ENCODE measurements around the gene CCDC170.

Gene CCDC170

GRCh38 chr6:151477726-151478125 is 16.1 kb upstream of the CCDC170 start:
- Histone ChIP-seq H3K4me3 (ENCODE audit: low read depth, low read length, poor library complexity, severe bottlenecking) (no peak overlapping the region), H3K9me3 (ENCODE audit: low read length) (no peaks in the 10 kb centered on the region), H3K36me3 (ENCODE audit: insufficient read depth, low read length) (no peaks in the 10 kb centered on the region), H3K9me2 (ENCODE audit: low read depth, low read length) (no peaks in the 10 kb centered on the region), H3K4me2 (ENCODE audit: low read length) (no peak overlapping the region), H3K4me1 (ENCODE audit: insufficient read depth, low read length, severe bottlenecking) (peaks cover 29% of the 10 kb centered on the region), H4K20me1 (ENCODE audit: insufficient read depth, low read length) (no peaks in the 10 kb centered on the region), H3K27me3 (ENCODE audit: insufficient read depth, low read length) (no peaks in the 10 kb centered on the region), H2AFZ (ENCODE audit: low read length) (no peak overlapping the region), H3F3A (ENCODE audit: insufficient read depth, low read length) (no peaks in the 10 kb centered on the region), H3K79me2 (ENCODE audit: insufficient read depth, low read length) (no peaks in the 10 kb centered on the region), H3K27ac (ENCODE audit: low read depth, low read length, poor library complexity, severe bottlenecking) (no peak overlapping the region), H3K9ac (ENCODE audit: low read length) (no peak overlapping the region)
- no peak for TF ChIP-seq CTCF (IDR thresholded peaks at IDR 0.05; ENCODE audit: low read length)
- no peak for TF ChIP-seq EZH2 (IDR thresholded peaks at IDR 0.05; ENCODE audit: borderline replicate concordance, low read length)

- H3F3A ChIP-seq (ENCODE audit: insufficient read depth, low read length) = no peaks in the 10 kb centered on the region
- no peaks in the 10 kb centered on the region for H4K20me1 ChIP-seq (ENCODE audit: insufficient read depth, low read length)
- no peak for TF ChIP-seq CTCF (IDR thresholded peaks at IDR 0.05; ENCODE audit: low read length)
- no peak for TF ChIP-seq EZH2 (IDR thresholded peaks at IDR 0.05; ENCODE audit: borderline replicate concordance, low read length)
- H3K27me3 ChIP-seq (ENCODE audit: insufficient read depth, low read length) = no peaks in the 10 kb centered on the region
- H3K27ac ChIP-seq (ENCODE audit: low read depth, low read length, poor library complexity, severe bottlenecking) = no peak overlapping the region
- no peaks in the 10 kb centered on the region for H3K79me2 ChIP-seq (ENCODE audit: insufficient read depth, low read length)
- no peak overlapping the region for H3K4me3 ChIP-seq (ENCODE audit: low read depth, low read length, poor library complexity, severe bottlenecking)
- no peak overlapping the region for H3K4me2 ChIP-seq (ENCODE audit: low read length)
- no peak overlapping the region for H3K9ac ChIP-seq (ENCODE audit: low read length)
- no peaks in the 10 kb centered on the region for H3K9me3 ChIP-seq (ENCODE audit: low read length)
- H3K36me3 ChIP-seq (ENCODE audit: insufficient read depth, low read length) = no peaks in the 10 kb centered on the region
- no peak overlapping the region for H2AFZ ChIP-seq (ENCODE audit: low read length)
- peaks cover 24% of the 10 kb centered on the region for H3K4me1 ChIP-seq (ENCODE audit: insufficient read depth, low read length, severe bottlenecking)
- no peaks in the 10 kb centered on the region for H3K9me2 ChIP-seq (ENCODE audit: low read depth, low read length)
Observed at GRCh38 chr6:151478670-151479069, 15.1 kb upstream of the CCDC170 start.

- Histone ChIP-seq H3K9ac (ENCODE audit: low read length) (no peak overlapping the region), H3K27ac (ENCODE audit: low read depth, low read length, poor library complexity, severe bottlenecking) (no peak overlapping the region), H3K4me1 (ENCODE audit: insufficient read depth, low read length, severe bottlenecking) (peaks cover 9% of the 10 kb centered on the region), H3K79me2 (ENCODE audit: insufficient read depth, low read length) (no peaks in the 10 kb centered on the region), H3K4me3 (ENCODE audit: low read depth, low read length, poor library complexity, severe bottlenecking) (no peak overlapping the region), H3K36me3 (ENCODE audit: insufficient read depth, low read length) (no peaks in the 10 kb centered on the region), H4K20me1 (ENCODE audit: insufficient read depth, low read length) (no peaks in the 10 kb centered on the region), H3K27me3 (ENCODE audit: insufficient read depth, low read length) (no peaks in the 10 kb centered on the region), H3F3A (ENCODE audit: insufficient read depth, low read length) (no peaks in the 10 kb centered on the region), H2AFZ (ENCODE audit: low read length) (no peak overlapping the region), H3K4me2 (ENCODE audit: low read length) (no peak overlapping the region), H3K9me3 (ENCODE audit: low read length) (no peaks in the 10 kb centered on the region), H3K9me2 (ENCODE audit: low read depth, low read length) (no peaks in the 10 kb centered on the region)
- no peak for TF ChIP-seq EZH2 (IDR thresholded peaks at IDR 0.05; ENCODE audit: borderline replicate concordance, low read length)
- no peak for TF ChIP-seq CTCF (IDR thresholded peaks at IDR 0.05; ENCODE audit: low read length)
Observed at GRCh38 chr6:151481786-151482185, 12.0 kb upstream of the CCDC170 start.
